Progenitor cell of endocrine pancreas (in vitro differentiated cells): Measurements from ENCODE around the gene PPM1G. TPM values are rescaled to one million over a fixed set of nuclear protein-coding genes. Genes with fewer than 3 reads are reported as not detected.
A peak's percentile ranks its signal among the peaks of the same experiment; 100 is the strongest.

Experiments used
- DNase-seq: peaks from one replicate; pipeline ENCODE4 v3.0.0; 2021; ENCODE audit warnings: low spot score; ENCODE audit not compliant: unreplicated experiment
- H3K27ac Mint-ChIP-seq: 2 replicates; pipeline ENCODE4 v1.8.0; 2021; ENCODE audit warnings: mild to moderate bottlenecking, moderate library complexity, mixed read lengths
- H3K27me3 Mint-ChIP-seq: 2 replicates; pipeline ENCODE4 v1.8.0; 2021; ENCODE audit warnings: mixed read lengths
- H3K36me3 Mint-ChIP-seq: 2 replicates; pipeline ENCODE4 v1.8.0; 2022; ENCODE audit warnings: mixed read lengths; ENCODE audit not compliant: insufficient read depth
- H3K4me1 Mint-ChIP-seq: 2 replicates; pipeline ENCODE4 v1.8.0; 2021; ENCODE audit warnings: low read depth, mixed read lengths
- H3K4me3 Mint-ChIP-seq: 2 replicates; pipeline ENCODE4 v1.8.0; 2021; ENCODE audit warnings: low read depth, mild to moderate bottlenecking, moderate library complexity, mixed read lengths
- H3K9me3 Mint-ChIP-seq: 2 replicates; pipeline ENCODE4 v1.8.0; 2021; ENCODE audit warnings: low read depth, mixed read lengths
- total RNA-seq: library from RNA; stranded (reverse); gene quantifications from 2 replicates; pipeline ENCODE4 v1.2.1, GENCODE V29; 2021
- TF ChIP-seq, protein P1 (sequence below): fragments of 200-600 bp; sonication (generic); IDR thresholded peaks from one replicate; pipeline ENCODE4 v1.5.0; 2021; ENCODE audit warnings: antibody characterized with exemption, mild to moderate bottlenecking; ENCODE audit not compliant: unreplicated experiment

PPM1G gene
- total RNA-seq, 1 donor from 2014 or later, result 105 TPM

DNA sequence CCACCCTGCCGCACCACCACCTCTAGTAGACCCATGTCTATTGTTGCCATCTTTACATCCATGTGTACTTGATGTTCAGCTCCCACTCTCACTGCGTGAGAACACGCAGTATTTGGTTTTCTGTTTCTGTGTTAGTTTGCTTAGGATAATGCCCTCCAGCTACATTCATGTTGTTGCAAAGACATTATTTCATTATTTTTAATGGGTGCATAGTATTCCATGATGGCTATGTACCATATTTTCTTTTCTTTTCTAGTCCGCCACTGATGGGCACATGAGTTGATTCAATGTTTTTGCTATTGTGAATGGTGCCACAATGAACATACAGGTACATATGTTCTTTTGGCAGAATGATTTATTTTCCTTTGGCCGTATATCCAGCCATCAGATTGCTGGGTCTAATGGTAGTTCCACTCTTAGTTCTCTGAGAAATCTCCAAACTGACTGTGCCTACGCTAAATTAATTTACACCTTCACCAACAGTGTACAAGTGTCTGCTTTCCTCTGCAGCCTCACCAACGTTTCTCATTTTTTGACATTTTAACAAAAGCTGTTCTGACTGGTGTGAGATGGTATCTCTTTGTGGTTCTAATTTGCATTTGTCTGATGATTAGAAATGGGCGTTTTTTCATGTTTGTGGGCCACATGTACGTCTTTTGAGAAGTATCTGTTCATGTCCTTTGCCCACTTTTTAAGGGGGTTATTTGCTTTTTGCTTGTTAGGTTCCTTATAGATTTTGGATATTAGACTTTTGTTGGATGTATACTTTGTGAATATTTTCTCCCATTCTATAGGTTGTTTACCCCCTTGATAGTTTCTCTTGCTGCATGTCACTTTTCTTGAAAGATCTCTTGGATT lies 18.3 kb downstream of the PPM1G start:
- TF ChIP-seq, protein P1, sequence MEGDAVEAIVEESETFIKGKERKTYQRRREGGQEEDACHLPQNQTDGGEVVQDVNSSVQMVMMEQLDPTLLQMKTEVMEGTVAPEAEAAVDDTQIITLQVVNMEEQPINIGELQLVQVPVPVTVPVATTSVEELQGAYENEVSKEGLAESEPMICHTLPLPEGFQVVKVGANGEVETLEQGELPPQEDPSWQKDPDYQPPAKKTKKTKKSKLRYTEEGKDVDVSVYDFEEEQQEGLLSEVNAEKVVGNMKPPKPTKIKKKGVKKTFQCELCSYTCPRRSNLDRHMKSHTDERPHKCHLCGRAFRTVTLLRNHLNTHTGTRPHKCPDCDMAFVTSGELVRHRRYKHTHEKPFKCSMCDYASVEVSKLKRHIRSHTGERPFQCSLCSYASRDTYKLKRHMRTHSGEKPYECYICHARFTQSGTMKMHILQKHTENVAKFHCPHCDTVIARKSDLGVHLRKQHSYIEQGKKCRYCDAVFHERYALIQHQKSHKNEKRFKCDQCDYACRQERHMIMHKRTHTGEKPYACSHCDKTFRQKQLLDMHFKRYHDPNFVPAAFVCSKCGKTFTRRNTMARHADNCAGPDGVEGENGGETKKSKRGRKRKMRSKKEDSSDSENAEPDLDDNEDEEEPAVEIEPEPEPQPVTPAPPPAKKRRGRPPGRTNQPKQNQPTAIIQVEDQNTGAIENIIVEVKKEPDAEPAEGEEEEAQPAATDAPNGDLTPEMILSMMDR, result no peak
- DNase-seq, result no peak
- Mint-ChIP-seq H3K4me3 (no peak overlapping the region), H3K27me3 (no peaks in the 10 kb centered on the region), H3K36me3 (peaks cover 13% of the 10 kb centered on the region), H3K9me3 (no peaks in the 10 kb centered on the region), H3K4me1 (no peaks in the 10 kb centered on the region), H3K27ac (peak overlapping the region; percentile 49)

DNA sequence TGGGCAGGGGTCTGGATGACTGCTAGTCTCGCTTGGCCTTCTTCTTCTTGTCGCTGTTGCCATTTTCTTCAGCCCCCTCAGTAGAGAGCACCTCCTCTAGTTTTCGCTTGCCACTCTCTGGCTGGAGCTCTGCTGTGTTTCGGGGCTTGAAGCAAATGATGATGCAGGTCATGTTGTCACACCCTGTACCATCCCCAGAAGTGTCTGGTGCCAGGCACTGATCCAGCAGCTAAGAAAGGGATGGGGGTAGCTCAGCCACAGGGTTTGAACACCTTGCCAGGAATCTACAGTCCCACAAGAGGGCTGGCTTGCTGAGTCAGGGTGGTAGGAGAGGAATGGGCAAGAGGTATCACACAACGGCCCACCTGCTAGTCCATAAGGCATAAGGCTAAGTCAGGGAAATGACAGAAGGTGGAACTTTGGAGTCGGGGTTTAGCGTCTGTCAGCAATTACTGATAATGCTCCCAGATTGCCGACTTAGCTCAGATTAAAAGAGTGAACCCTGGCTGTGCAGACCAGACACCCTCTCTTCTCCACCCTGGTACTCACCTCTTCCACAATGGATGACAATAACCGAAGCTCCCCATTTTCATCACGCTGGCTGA lies 27.7 kb downstream of the PPM1G start:
- H3K36me3 Mint-ChIP-seq, result peaks cover 17% of the 10 kb centered on the region
- H3K4me3 Mint-ChIP-seq, result peak overlapping the region; percentile 92
- peaks cover 16% of the 10 kb centered on the region for H3K4me1 Mint-ChIP-seq
- TF ChIP-seq, protein P1, result no peak
- no peak for DNase-seq
- H3K27me3 Mint-ChIP-seq, result no peaks in the 10 kb centered on the region
- no peaks in the 10 kb centered on the region for H3K9me3 Mint-ChIP-seq
- H3K27ac Mint-ChIP-seq, result peak overlapping the region; percentile 99

DNA sequence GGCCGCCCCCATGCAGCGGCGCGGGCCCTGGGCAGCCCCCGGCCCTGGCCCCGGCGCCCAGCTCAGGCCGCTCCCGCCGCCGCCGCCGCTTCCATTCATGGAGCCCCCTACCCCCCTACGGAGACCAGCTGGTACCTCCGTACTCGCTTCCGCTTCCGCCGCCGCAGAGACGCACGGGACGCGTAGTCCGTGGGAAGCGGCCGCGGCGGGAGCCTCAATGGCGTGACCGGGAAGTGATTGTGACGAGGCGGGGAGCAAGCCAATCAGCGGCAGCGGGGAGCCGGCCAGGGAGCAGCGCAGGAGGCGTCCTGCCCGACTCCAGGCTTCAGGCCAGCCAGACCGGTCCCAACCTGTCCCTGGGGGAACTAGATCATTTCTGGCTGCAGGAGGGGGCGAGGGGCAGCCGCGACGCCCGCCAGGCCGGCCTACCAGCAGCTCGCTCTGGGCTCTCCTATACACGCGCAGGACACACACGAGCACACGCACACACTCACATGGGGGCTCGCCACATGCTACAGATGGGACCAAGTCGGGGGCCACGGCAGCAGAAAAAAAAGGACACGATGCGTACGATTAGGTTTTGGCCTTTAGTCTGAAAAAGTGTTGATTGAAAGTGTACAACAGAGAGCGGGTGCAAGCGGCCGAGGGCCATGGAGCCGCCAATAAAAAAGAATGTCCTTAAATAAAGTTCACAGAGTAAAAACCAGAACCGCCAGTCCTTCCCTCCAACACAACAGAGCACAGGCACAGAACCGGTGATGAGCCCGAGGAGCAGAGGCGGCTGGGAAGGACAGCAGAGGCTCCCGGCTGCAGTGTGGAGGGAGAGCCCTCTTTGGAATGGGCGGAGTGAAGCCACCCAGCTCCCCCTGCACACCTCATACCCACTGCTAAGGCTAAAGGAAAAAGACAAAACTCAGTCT lies 28.5 kb downstream of the PPM1G start, which contains the start of gene ZNF513:
Gene ZNF513, minus strand, starts transcription at position 109 of the 920 bp plus-strand sequence. CDS start 208 bp downstream, outside the sequence.
- H3K4me1 Mint-ChIP-seq, result peaks cover 16% of the 10 kb centered on the region
- peak; percentile 85 for DNase-seq
- peak within 1 kb of the TSS; percentile 92 for H3K4me3 Mint-ChIP-seq
- H3K27ac Mint-ChIP-seq, result peak within 1 kb of the TSS; percentile 99
- TF ChIP-seq, protein P1, result no peak
- H3K36me3 Mint-ChIP-seq, result peaks cover 17% of the 10 kb centered on the region
- no peaks in the 10 kb centered on the region for H3K27me3 Mint-ChIP-seq
- no peaks in the 10 kb centered on the region for H3K9me3 Mint-ChIP-seq

DNA sequence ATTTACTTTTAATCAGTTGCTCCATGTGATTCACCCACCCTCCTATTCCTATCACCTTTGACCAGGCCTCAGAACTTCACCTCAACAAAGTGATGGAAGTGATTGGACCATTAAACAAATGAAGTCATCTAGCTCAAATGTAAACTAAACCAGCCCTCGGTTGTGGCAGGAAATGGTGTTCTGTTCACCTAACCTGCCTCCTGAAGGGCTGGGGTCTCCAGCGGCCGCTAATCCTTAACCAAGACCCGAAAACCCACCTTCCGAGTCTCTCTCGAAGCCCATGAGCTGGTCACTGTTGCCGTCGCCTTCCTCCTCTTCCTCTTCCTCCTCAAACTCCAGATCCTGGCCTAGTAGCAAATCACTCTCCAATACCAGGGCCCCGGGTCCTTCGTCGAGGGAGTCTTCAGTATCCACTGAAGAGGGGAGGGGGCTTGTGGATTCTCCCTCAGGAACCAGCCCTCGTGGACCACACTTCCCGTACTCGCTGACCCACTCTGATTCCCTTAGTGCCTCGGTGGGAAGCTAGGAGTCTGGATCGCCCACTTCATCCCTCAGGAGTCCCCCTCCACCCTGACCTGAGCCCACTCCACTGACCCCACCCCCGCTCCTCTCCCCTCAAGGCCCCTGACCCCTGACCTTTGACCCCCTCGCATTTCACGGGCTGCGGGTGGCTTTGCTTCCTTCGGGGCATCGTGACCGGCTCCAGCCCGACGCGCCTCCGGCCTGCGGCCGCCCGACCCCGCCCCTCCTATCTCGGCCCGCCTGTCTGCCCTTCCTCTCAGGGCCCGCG lies 29.4 kb downstream of the PPM1G start:
- peaks cover 19% of the 10 kb centered on the region for H3K36me3 Mint-ChIP-seq
- no peaks in the 10 kb centered on the region for H3K27me3 Mint-ChIP-seq
- TF ChIP-seq, protein P1, result no peak
- no peaks in the 10 kb centered on the region for H3K9me3 Mint-ChIP-seq
- H3K4me3 Mint-ChIP-seq, result peak overlapping the region; percentile 92
- peaks cover 16% of the 10 kb centered on the region for H3K4me1 Mint-ChIP-seq
- H3K27ac Mint-ChIP-seq, result peak overlapping the region; percentile 95
- DNase-seq, result peak; percentile 42
